GM23338 (cell line): ENCODE results near the gene GRHPR. TPM values are rescaled to one million over a fixed set of nuclear protein-coding genes. Genes with fewer than 3 reads are reported as not detected.

ENCODE experiments used
- ATAC-seq: fragments of 200-7000 bp; cut with Tn5 transposase; 3 replicates; pipeline ENCODE4 v1.9.1; 2020
- DNase-seq: peaks from one replicate; pipeline ENCODE4 v3.0.0-alpha.2; 2015; ENCODE audit warnings: low spot score
- H2AFZ ChIP-seq: fragments of 200-600 bp; sonication (generic); 2 replicates; pipeline ENCODE4 v1.8.0; 2016; ENCODE audit warnings: antibody characterized with exemption, mild to moderate bottlenecking, moderate library complexity
- H3F3A ChIP-seq: fragments of 200-600 bp; sonication (generic); replicated peaks from 2 replicates; pipeline ENCODE4 v1.8.0; 2017; ENCODE audit warnings: antibody characterized with exemption, mixed run types, low read depth
- H3K27ac ChIP-seq: fragments of 200-600 bp; sonication (generic); 2 replicates; pipeline ENCODE4 v1.6.1; 2016; ENCODE audit warnings: low read depth
- H3K27me3 ChIP-seq: fragments of 200-600 bp; sonication (generic); 2 replicates; pipeline ENCODE4 v1.8.0; 2016; ENCODE audit warnings: mild to moderate bottlenecking, mixed run types, moderate library complexity; ENCODE audit not compliant: insufficient read depth
- H3K36me3 ChIP-seq: fragments of 200-600 bp; sonication (generic); 2 replicates; pipeline ENCODE4 v1.8.0; 2016; ENCODE audit warnings: mild to moderate bottlenecking; ENCODE audit not compliant: insufficient read depth
- H3K4me1 ChIP-seq: fragments of 200-600 bp; sonication (generic); 2 replicates; pipeline ENCODE4 v1.8.0; 2016; ENCODE audit warnings: mild to moderate bottlenecking, moderate library complexity; ENCODE audit not compliant: insufficient read depth
- H3K4me2 ChIP-seq: fragments of 200-600 bp; sonication (generic); 2 replicates; pipeline ENCODE4 v1.7.1; 2017; ENCODE audit warnings: mixed run types
- H3K4me3 ChIP-seq: fragments of 200-600 bp; sonication (generic); 2 replicates; pipeline ENCODE4 v1.6.1; 2016; ENCODE audit warnings: mixed run types
- H3K79me2 ChIP-seq: fragments of 200-600 bp; sonication (generic); replicated peaks from 2 replicates; pipeline ENCODE4 v1.8.0; 2017; ENCODE audit warnings: mild to moderate bottlenecking; ENCODE audit not compliant: insufficient read depth
- H3K9me2 ChIP-seq: fragments of 200-600 bp; sonication (generic); 2 replicates; pipeline ENCODE4 v1.8.0; 2017; ENCODE audit not compliant: insufficient read depth
- H4K20me1 ChIP-seq: fragments of 200-600 bp; sonication (generic); replicated peaks from 2 replicates; pipeline ENCODE4 v1.8.0; 2017; ENCODE audit warnings: mild to moderate bottlenecking; ENCODE audit not compliant: insufficient read depth
- H3K27ac Mint-ChIP-seq: 2 replicates; pipeline ENCODE4 v1.8.0; 2020; ENCODE audit warnings: inconsistent platforms, mild to moderate bottlenecking, moderate library complexity, mixed read lengths
- H3K27me3 Mint-ChIP-seq: 3 replicates; pipeline ENCODE4 v1.8.0; 2022; ENCODE audit warnings: low read depth, mild to moderate bottlenecking, moderate library complexity, mixed read lengths, inconsistent platforms; ENCODE audit not compliant: insufficient read depth, poor library complexity
- H3K36me3 Mint-ChIP-seq: 3 replicates; pipeline ENCODE4 v1.8.0; 2021; ENCODE audit warnings: low read depth, mild to moderate bottlenecking, inconsistent platforms, moderate library complexity, mixed read lengths
- H3K4me1 Mint-ChIP-seq: 3 replicates; pipeline ENCODE4 v1.8.0; 2020; ENCODE audit warnings: mild to moderate bottlenecking, inconsistent platforms, mixed read lengths
- H3K4me3 Mint-ChIP-seq: 3 replicates; pipeline ENCODE4 v1.8.0; 2021; ENCODE audit warnings: moderate library complexity, mild to moderate bottlenecking, inconsistent platforms, mixed read lengths
- H3K9me3 Mint-ChIP-seq: 3 replicates; pipeline ENCODE4 v1.8.0; 2020; ENCODE audit warnings: moderate library complexity, mild to moderate bottlenecking, inconsistent platforms, mixed read lengths
- CREB1 ChIP-seq: fragments of 250-450 bp; sonication (Bioruptor Pico); IDR thresholded peaks from 2 replicates; pipeline ENCODE4 v1.5.0; 2020; ENCODE audit warnings: low read depth, mild to moderate bottlenecking, moderate library complexity
- ETS1 ChIP-seq: IDR thresholded peaks from 2 replicates; pipeline ENCODE4 v1.6.1; 2016; ENCODE audit warnings: antibody characterized with exemption
- EZH2 ChIP-seq: fragments of 200-600 bp; sonication (generic); IDR thresholded peaks from one replicate; pipeline ENCODE4 v1.8.0; 2017; ENCODE audit warnings: antibody characterized with exemption, mild to moderate bottlenecking, low read depth; ENCODE audit not compliant: unreplicated experiment
- EZH2phosphoT487 ChIP-seq: fragments of 200-600 bp; sonication (generic); IDR thresholded peaks from one replicate; pipeline ENCODE4 v1.8.1; 2018; ENCODE audit warnings: antibody characterized with exemption; ENCODE audit not compliant: unreplicated experiment
- JUNB ChIP-seq: IDR thresholded peaks from one replicate; pipeline ENCODE4 v1.6.1; 2016; ENCODE audit warnings: antibody characterized with exemption; ENCODE audit not compliant: unreplicated experiment
- NANOG ChIP-seq: IDR thresholded peaks from 2 replicates; pipeline ENCODE4 v1.6.1; 2016; ENCODE audit warnings: antibody characterized with exemption, borderline replicate concordance
- POLR2AphosphoS5 ChIP-seq: IDR thresholded peaks from 2 replicates; pipeline ENCODE4 v1.6.1; 2016; ENCODE audit warnings: antibody characterized with exemption, low read depth
- STAT1 ChIP-seq: IDR thresholded peaks from one replicate; pipeline ENCODE4 v1.6.1; 2016; ENCODE audit warnings: antibody characterized with exemption; ENCODE audit not compliant: unreplicated experiment
- ZNF114 ChIP-seq: fragments of 250-450 bp; sonication (Bioruptor Pico); IDR thresholded peaks from 2 replicates; pipeline ENCODE4 v1.5.0; 2020; ENCODE audit warnings: mild to moderate bottlenecking, moderate library complexity
- ZNF331 ChIP-seq: fragments of 250-450 bp; sonication (Bioruptor Pico); IDR thresholded peaks from 2 replicates; pipeline ENCODE4 v1.5.0; 2020; ENCODE audit warnings: low read depth, mild to moderate bottlenecking, moderate library complexity
- polyA plus RNA-seq: library from polyadenylated mRNA; unstranded; fragments of >200 nt; fragmentation: Nextera tagmentation; extraction: Ambion mirVana; gene quantifications from 2 replicates; pipeline ENCODE4 v1.2.1, GENCODE V29; 2016
- total RNA-seq: library from RNA; depleted of rRNA; stranded (reverse); fragments of >200 nt; shearing (Covaris generic); gene quantifications from 2 replicates; pipeline ENCODE4 v1.2.3, GENCODE V29; 2014
- TF ChIP-seq, protein P1 (sequence below), 2 experiments: fragments of 200-600 bp in 1 of 2; sonication (generic) in 1 of 2; conservative IDR thresholded peaks; 2 replicates each; pipeline versions ENCODE4 v1.5.1 to v1.6.1; 2016 to 2017; ENCODE audit warnings: antibody characterized with exemption in 2 of 2, low read depth in 2 of 2, mild to moderate bottlenecking in 2 of 2, moderate library complexity in 1 of 2
- TF ChIP-seq, protein P2 (sequence below): fragments of 250-450 bp; sonication (Bioruptor Pico); IDR thresholded peaks from 2 replicates; pipeline ENCODE4 v1.5.0; 2020; ENCODE audit warnings: mild to moderate bottlenecking, moderate library complexity
- TF ChIP-seq, protein P3 (sequence below): IDR thresholded peaks from one replicate; pipeline ENCODE4 v1.6.1; 2018; ENCODE audit warnings: antibody characterized with exemption; ENCODE audit not compliant: unreplicated experiment

The GRHPR gene
- total and polyA plus RNA-seq, 2 experiments from 2014 or later = 69.0 to 128 TPM

- TF ChIP-seq, protein P1, sequence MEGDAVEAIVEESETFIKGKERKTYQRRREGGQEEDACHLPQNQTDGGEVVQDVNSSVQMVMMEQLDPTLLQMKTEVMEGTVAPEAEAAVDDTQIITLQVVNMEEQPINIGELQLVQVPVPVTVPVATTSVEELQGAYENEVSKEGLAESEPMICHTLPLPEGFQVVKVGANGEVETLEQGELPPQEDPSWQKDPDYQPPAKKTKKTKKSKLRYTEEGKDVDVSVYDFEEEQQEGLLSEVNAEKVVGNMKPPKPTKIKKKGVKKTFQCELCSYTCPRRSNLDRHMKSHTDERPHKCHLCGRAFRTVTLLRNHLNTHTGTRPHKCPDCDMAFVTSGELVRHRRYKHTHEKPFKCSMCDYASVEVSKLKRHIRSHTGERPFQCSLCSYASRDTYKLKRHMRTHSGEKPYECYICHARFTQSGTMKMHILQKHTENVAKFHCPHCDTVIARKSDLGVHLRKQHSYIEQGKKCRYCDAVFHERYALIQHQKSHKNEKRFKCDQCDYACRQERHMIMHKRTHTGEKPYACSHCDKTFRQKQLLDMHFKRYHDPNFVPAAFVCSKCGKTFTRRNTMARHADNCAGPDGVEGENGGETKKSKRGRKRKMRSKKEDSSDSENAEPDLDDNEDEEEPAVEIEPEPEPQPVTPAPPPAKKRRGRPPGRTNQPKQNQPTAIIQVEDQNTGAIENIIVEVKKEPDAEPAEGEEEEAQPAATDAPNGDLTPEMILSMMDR (conservative IDR thresholded peaks at IDR 0.05; ENCODE audit: low read depth in 2 of 2) = no peak
- TF ChIP-seq, protein P2, sequence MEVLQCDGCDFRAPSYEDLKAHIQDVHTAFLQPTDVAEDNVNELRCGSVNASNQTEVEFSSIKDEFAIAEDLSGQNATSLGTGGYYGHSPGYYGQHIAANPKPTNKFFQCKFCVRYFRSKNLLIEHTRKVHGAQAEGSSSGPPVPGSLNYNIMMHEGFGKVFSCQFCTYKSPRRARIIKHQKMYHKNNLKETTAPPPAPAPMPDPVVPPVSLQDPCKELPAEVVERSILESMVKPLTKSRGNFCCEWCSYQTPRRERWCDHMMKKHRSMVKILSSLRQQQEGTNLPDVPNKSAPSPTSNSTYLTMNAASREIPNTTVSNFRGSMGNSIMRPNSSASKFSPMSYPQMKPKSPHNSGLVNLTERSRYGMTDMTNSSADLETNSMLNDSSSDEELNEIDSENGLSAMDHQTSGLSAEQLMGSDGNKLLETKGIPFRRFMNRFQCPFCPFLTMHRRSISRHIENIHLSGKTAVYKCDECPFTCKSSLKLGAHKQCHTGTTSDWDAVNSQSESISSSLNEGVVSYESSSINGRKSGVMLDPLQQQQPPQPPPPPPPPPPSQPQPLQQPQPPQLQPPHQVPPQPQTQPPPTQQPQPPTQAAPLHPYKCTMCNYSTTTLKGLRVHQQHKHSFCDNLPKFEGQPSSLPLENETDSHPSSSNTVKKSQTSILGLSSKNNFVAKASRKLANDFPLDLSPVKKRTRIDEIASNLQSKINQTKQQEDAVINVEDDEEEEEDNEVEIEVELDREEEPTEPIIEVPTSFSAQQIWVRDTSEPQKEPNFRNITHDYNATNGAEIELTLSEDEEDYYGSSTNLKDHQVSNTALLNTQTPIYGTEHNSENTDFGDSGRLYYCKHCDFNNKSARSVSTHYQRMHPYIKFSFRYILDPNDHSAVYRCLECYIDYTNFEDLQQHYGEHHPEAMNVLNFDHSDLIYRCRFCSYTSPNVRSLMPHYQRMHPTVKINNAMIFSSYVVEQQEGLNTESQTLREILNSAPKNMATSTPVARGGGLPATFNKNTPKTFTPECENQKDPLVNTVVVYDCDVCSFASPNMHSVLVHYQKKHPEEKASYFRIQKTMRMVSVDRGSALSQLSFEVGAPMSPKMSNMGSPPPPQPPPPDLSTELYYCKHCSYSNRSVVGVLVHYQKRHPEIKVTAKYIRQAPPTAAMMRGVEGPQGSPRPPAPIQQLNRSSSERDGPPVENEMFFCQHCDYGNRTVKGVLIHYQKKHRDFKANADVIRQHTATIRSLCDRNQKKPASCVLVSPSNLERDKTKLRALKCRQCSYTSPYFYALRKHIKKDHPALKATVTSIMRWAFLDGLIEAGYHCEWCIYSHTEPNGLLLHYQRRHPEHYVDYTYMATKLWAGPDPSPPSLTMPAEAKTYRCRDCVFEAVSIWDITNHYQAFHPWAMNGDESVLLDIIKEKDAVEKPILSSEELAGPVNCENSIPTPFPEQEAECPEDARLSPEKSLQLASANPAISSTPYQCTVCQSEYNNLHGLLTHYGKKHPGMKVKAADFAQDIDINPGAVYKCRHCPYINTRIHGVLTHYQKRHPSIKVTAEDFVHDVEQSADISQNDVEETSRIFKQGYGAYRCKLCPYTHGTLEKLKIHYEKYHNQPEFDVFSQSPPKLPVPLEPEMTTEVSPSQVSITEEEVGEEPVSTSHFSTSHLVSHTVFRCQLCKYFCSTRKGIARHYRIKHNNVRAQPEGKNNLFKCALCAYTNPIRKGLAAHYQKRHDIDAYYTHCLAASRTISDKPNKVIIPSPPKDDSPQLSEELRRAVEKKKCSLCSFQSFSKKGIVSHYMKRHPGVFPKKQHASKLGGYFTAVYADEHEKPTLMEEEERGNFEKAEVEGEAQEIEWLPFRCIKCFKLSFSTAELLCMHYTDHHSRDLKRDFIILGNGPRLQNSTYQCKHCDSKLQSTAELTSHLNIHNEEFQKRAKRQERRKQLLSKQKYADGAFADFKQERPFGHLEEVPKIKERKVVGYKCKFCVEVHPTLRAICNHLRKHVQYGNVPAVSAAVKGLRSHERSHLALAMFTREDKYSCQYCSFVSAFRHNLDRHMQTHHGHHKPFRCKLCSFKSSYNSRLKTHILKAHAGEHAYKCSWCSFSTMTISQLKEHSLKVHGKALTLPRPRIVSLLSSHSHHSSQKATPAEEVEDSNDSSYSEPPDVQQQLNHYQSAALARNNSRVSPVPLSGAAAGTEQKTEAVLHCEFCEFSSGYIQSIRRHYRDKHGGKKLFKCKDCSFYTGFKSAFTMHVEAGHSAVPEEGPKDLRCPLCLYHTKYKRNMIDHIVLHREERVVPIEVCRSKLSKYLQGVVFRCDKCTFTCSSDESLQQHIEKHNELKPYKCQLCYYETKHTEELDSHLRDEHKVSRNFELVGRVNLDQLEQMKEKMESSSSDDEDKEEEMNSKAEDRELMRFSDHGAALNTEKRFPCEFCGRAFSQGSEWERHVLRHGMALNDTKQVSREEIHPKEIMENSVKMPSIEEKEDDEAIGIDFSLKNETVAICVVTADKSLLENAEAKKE = no peak
- no peak for TF ChIP-seq ZNF331
- TF ChIP-seq CREB1 (CRISPR knock-in tag) = no peak
- no peak for TF ChIP-seq ZNF114 (CRISPR knock-in tag)
- no peak for TF ChIP-seq POLR2AphosphoS5
- no peak for TF ChIP-seq JUNB
- TF ChIP-seq EZH2phosphoT487 = no peak
- TF ChIP-seq EZH2 = no peak
- no peak for TF ChIP-seq ETS1
- TF ChIP-seq, protein P3, sequence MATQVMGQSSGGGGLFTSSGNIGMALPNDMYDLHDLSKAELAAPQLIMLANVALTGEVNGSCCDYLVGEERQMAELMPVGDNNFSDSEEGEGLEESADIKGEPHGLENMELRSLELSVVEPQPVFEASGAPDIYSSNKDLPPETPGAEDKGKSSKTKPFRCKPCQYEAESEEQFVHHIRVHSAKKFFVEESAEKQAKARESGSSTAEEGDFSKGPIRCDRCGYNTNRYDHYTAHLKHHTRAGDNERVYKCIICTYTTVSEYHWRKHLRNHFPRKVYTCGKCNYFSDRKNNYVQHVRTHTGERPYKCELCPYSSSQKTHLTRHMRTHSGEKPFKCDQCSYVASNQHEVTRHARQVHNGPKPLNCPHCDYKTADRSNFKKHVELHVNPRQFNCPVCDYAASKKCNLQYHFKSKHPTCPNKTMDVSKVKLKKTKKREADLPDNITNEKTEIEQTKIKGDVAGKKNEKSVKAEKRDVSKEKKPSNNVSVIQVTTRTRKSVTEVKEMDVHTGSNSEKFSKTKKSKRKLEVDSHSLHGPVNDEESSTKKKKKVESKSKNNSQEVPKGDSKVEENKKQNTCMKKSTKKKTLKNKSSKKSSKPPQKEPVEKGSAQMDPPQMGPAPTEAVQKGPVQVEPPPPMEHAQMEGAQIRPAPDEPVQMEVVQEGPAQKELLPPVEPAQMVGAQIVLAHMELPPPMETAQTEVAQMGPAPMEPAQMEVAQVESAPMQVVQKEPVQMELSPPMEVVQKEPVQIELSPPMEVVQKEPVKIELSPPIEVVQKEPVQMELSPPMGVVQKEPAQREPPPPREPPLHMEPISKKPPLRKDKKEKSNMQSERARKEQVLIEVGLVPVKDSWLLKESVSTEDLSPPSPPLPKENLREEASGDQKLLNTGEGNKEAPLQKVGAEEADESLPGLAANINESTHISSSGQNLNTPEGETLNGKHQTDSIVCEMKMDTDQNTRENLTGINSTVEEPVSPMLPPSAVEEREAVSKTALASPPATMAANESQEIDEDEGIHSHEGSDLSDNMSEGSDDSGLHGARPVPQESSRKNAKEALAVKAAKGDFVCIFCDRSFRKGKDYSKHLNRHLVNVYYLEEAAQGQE = no peak
- no peak for TF ChIP-seq NANOG
- no peak for TF ChIP-seq STAT1
- H3K27ac Mint-ChIP-seq = no peak overlapping the region
- Histone ChIP-seq H3K36me3 (peaks cover 7% of the 10 kb centered on the region; the same call in 1 of the 2 replicates), H3K27ac (no peak overlapping the region), H3K9me2 (no peaks in the 10 kb centered on the region), H3K79me2 (peaks cover 15% of the 10 kb centered on the region), H3K4me3 (no peak overlapping the region), H2AFZ (no peak overlapping the region), H3K4me2 (no peak overlapping the region), H4K20me1 (peaks cover 4% of the 10 kb centered on the region; the same call in 1 of the 2 replicates), H3F3A (peaks cover 2% of the 10 kb centered on the region; the same call in 1 of the 2 replicates), H3K27me3 (no peaks in the 10 kb centered on the region), H3K4me1 (peaks cover 3% of the 10 kb centered on the region)
- DNase-seq (no peak), ATAC-seq (no peak)
- peaks cover 58% of the 10 kb centered on the region for H3K36me3 Mint-ChIP-seq
- H3K4me3 Mint-ChIP-seq = no peak overlapping the region
- H3K27me3 Mint-ChIP-seq = peaks cover 13% of the 10 kb centered on the region
- peaks cover 19% of the 10 kb centered on the region; the same call in 2 of the 3 replicates for H3K4me1 Mint-ChIP-seq
- H3K9me3 Mint-ChIP-seq = no peaks in the 10 kb centered on the region
Measured at GRCh38 chr9:37426846-37427245, 4.3 kb downstream of the GRHPR start.
